HepG2 (cell line): ENCODE results near the gene MYOM1. TPM values are rescaled to one million over a fixed set of nuclear protein-coding genes. Genes with fewer than 3 reads are reported as not detected.

Experiments
- EED ChIP-seq: sonication (generic); formaldehyde crosslinking; IDR thresholded peaks from 2 replicates; pipeline ENCODE4 v1.5.0; 2020; ENCODE audit warnings: mild to moderate bottlenecking, missing genetic modification reagents
- FOXP4 ChIP-seq: sonication (generic); formaldehyde crosslinking; IDR thresholded peaks from 2 replicates; pipeline ENCODE4 v1.4.0; 2020; ENCODE audit warnings: missing genetic modification reagents
- HOXD1 ChIP-seq: sonication (generic); formaldehyde crosslinking; IDR thresholded peaks from 2 replicates; pipeline ENCODE4 v1.5.0; 2020; ENCODE audit warnings: missing genetic modification reagents
- IKZF5 ChIP-seq: IDR thresholded peaks from 2 replicates; pipeline ENCODE4 v1.6.1; 2018; ENCODE audit warnings: missing genetic modification reagents, mild to moderate bottlenecking, missing compliant biosample characterization
- KAT2B ChIP-seq: fragments of 150-350 bp; IDR thresholded peaks from 2 replicates; pipeline ENCODE4 v1.6.1; 2014; ENCODE audit warnings: low read depth, low read length, borderline replicate concordance
- MXD4 ChIP-seq: IDR thresholded peaks from 2 replicates; pipeline ENCODE4 v1.6.1; 2016; ENCODE audit warnings: mild to moderate bottlenecking, missing biosample characterization, missing genetic modification reagents
- PAF1 ChIP-seq: IDR thresholded peaks from 2 replicates; pipeline ENCODE4 v1.6.1; 2016; ENCODE audit warnings: missing genetic modification reagents, missing compliant biosample characterization
- PBX3 ChIP-seq: sonication (generic); formaldehyde crosslinking; IDR thresholded peaks from 2 replicates; pipeline ENCODE4 v1.8.1; 2023; ENCODE audit warnings: missing genetic modification reagents, inconsistent platforms, borderline replicate concordance
- PHB2 ChIP-seq: fragments of 450-650 bp; IDR thresholded peaks from 2 replicates; pipeline ENCODE4 v1.6.1; 2018; ENCODE audit not compliant: partially characterized antibody
- PRMT3 ChIP-seq: sonication (generic); formaldehyde crosslinking; IDR thresholded peaks from 2 replicates; pipeline ENCODE4 v1.8.1; 2022; ENCODE audit warnings: low read depth, mild to moderate bottlenecking, moderate library complexity, missing genetic modification reagents, borderline replicate concordance
- RBAK ChIP-seq: sonication (generic); formaldehyde crosslinking; IDR thresholded peaks from 2 replicates; pipeline ENCODE4 v1.5.1; 2020; ENCODE audit warnings: mild to moderate bottlenecking, missing genetic modification reagents
- RNF219 ChIP-seq: sonication (generic); formaldehyde crosslinking; IDR thresholded peaks from 2 replicates; pipeline ENCODE4 v1.5.0; 2020; ENCODE audit warnings: mild to moderate bottlenecking, missing genetic modification reagents
- SETDB1 ChIP-seq: sonication (generic); formaldehyde crosslinking; IDR thresholded peaks from 2 replicates; pipeline ENCODE4 v1.5.1; 2020; ENCODE audit warnings: missing genetic modification reagents, mild to moderate bottlenecking, borderline replicate concordance
- STAG1 ChIP-seq: sonication (generic); formaldehyde crosslinking; IDR thresholded peaks from 2 replicates; pipeline ENCODE4 v1.4.0; 2020; ENCODE audit warnings: missing genetic modification reagents
- ZNF431 ChIP-seq: sonication (generic); formaldehyde crosslinking; IDR thresholded peaks from 2 replicates; pipeline ENCODE4 v1.9.0; 2022; ENCODE audit warnings: missing genetic modification reagents, low read depth, mild to moderate bottlenecking, borderline replicate concordance
- ZNF446 ChIP-seq: sonication (generic); formaldehyde crosslinking; IDR thresholded peaks from 2 replicates; pipeline ENCODE4 v1.5.0; 2020; ENCODE audit warnings: mild to moderate bottlenecking, missing genetic modification reagents
- ZNF629 ChIP-seq: sonication (generic); formaldehyde crosslinking; conservative IDR thresholded peaks from 2 replicates; pipeline ENCODE4 v1.5.0; 2020; ENCODE audit warnings: missing genetic modification reagents
- ZNF652 ChIP-seq: IDR thresholded peaks from 2 replicates; pipeline ENCODE4 v1.6.1; 2016; ENCODE audit warnings: low read depth, borderline replicate concordance
- ZNF672 ChIP-seq: sonication (generic); formaldehyde crosslinking; IDR thresholded peaks from 2 replicates; pipeline ENCODE4 v1.8.1; 2022; ENCODE audit warnings: missing genetic modification reagents
- ZNF703 ChIP-seq: sonication (generic); formaldehyde crosslinking; IDR thresholded peaks from 2 replicates; pipeline ENCODE4 v1.5.1; 2020; ENCODE audit warnings: missing genetic modification reagents, mild to moderate bottlenecking, moderate library complexity, borderline replicate concordance
- ZNF709 ChIP-seq: sonication (generic); formaldehyde crosslinking; IDR thresholded peaks from 2 replicates; pipeline ENCODE4 v1.5.0; 2020; ENCODE audit warnings: mild to moderate bottlenecking, missing genetic modification reagents
- ZNF883 ChIP-seq: sonication (generic); formaldehyde crosslinking; IDR thresholded peaks from 2 replicates; pipeline ENCODE4 v1.5.1; 2020; ENCODE audit warnings: mild to moderate bottlenecking, missing genetic modification reagents; ENCODE audit errors: not compliant biosample characterization
- polyA plus RNA-seq, 8 experiments: library from polyadenylated mRNA; depleted of rRNA in 3 of 8; stranded (reverse) in 7 of 8; unstranded in 1 of 8; fragments of >200 nt; fragmentation: Illumina TruSeq in 4 of 8; extraction: Trizol in 4 of 8; gene quantifications; 2 replicates each; pipeline versions ENCODE4 v1.2.1 to v1.2.3, GENCODE V29; 2011 to 2016; ENCODE audit warnings: low read depth in 4 of 8, missing spikeins in 1 of 8, mixed read lengths in 1 of 8; ENCODE audit not compliant: insufficient read depth in 1 of 8
- total RNA-seq, 5 experiments: library from RNA; depleted of rRNA; stranded (reverse); fragments of >200 nt; fragmentation: Illumina TruSeq; extraction: Trizol; gene quantifications; 2 replicates each; pipeline ENCODE4 v1.2.3, GENCODE V29; 2016; ENCODE audit warnings: low read depth in 1 of 5

Gene MYOM1
- total and polyA plus RNA-seq, 2 of the 13 experiments (the other 11 are each of a cell fraction or from before 2014, with no cell fraction given): 0.46 to 0.98 TPM

GRCh38 chr18:3074087-3074486 lies 145.7 kb downstream of the MYOM1 start (continued):
- TF ChIP-seq PBX3 (CRISPR knock-in tag): no peak
- TF ChIP-seq PRMT3: no peak
- TF ChIP-seq ZNF883: no peak
- TF ChIP-seq RBAK (CRISPR knock-in tag): no peak
- TF ChIP-seq ZNF709 (CRISPR knock-in tag): no peak
- TF ChIP-seq KAT2B: no peak
- TF ChIP-seq ZNF703 (CRISPR knock-in tag): no peak
- 0 out of 2 replicates have a peak, but pooled peaks have one; percentile 38 for TF ChIP-seq FOXP4 (CRISPR knock-in tag)
- no peak for TF ChIP-seq RNF219 (CRISPR knock-in tag)
- TF ChIP-seq ZNF431 (CRISPR knock-in tag): no peak
- TF ChIP-seq MXD4 (CRISPR knock-in tag): no peak
- no peak for TF ChIP-seq SETDB1
- TF ChIP-seq ZNF652 (CRISPR knock-in tag): no peak
- no peak for TF ChIP-seq PHB2
- TF ChIP-seq STAG1 (CRISPR knock-in tag): no peak; the same call in 1 of the 2 replicates
- no peak for TF ChIP-seq EED (CRISPR knock-in tag)
- TF ChIP-seq HOXD1: no peak
- TF ChIP-seq ZNF446 (CRISPR knock-in tag): no peak
- TF ChIP-seq IKZF5: no peak
- TF ChIP-seq ZNF672 (CRISPR knock-in tag): no peak
- TF ChIP-seq ZNF629 (CRISPR knock-in tag): no peak
- no peak for TF ChIP-seq PAF1 (CRISPR knock-in tag)
